Lower leg skin (tissue), 3 donors: ENCODE measurements around the gene ARMC5.

Source experiments
- CTCF ChIP-seq, 3 donors: fragments of 450-650 bp; IDR thresholded peaks; one replicate each; pipeline ENCODE4 v1.5.1; 2016; ENCODE audit warnings: antibody characterized with exemption in 3 of 3, mild to moderate bottlenecking in 3 of 3, moderate library complexity in 2 of 3
- POLR2A ChIP-seq, 2 donors: fragments of 450-650 bp; IDR thresholded peaks; one replicate each; pipeline ENCODE4 v1.6.1; 2016 to 2017; ENCODE audit warnings: antibody characterized with exemption in 2 of 2, mild to moderate bottlenecking in 1 of 2, moderate library complexity in 1 of 2

DNA sequence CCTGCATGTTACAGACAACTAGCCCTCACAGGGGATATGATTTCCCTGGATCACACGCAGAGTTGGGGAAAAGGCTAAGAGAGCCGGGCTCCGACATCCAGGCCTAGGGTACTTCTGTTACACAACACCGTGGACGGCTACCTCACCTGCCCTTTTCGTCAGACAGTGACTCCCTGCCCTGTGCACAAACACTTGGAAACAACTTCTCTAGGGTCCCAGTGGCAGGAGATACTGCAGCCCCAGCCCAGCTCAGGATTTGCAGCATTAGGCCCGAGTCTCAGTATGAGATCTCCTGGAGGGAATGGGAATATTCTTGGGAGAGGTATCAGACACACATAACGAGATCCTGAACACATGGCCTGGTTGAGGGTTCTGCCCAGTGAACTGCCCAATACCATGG, 40.6 kb downstream of the ARMC5 start:
- no peak for TF ChIP-seq CTCF (IDR thresholded peaks at IDR 0.05)
- TF ChIP-seq POLR2A (IDR thresholded peaks at IDR 0.05) = no peak
